ENCODE data around the gene TMEM196. TPM values are rescaled to one million over a fixed set of nuclear protein-coding genes. Genes with fewer than 3 reads are reported as not detected.
A peak's percentile ranks its signal among the peaks of the same experiment; 100 is the strongest.
"Not testable (repeated sequence)": the region's sequence is repeated elsewhere in the genome, so short reads cannot be mapped to it uniquely, and the experiment has no call there.

Gene TMEM196
- total and polyA plus RNA-seq, 9 of the 15 experiments (the other 6 are each of a cell fraction or from before 2014, with no cell fraction given) = not detected

- H3K4me1 ChIP-seq (replicated peaks in 1 of 2; ENCODE audit: control insufficient read depth in 2 of 2, insufficient read depth in 2 of 2, low read length in 2 of 2); H3K9me1 ChIP-seq (ENCODE audit: control insufficient read depth, insufficient read depth, low read length); H3K9me3 ChIP-seq (replicated peaks; ENCODE audit: control insufficient read depth, insufficient read depth, low read depth, low read length); POLR2A ChIA-PET; H3K79me2 ChIP-seq (ENCODE audit: control insufficient read depth, insufficient read depth, low read length); CTCF ChIA-PET (ENCODE audit: low intra/inter-chr PET ratio); ATAC-seq; H3K4me3 ChIP-seq; H3K27me3 ChIP-seq (ENCODE audit: control insufficient read depth in 2 of 2, insufficient read depth in 2 of 2, low read length in 2 of 2); H3K9ac ChIP-seq (ENCODE audit: insufficient read depth in 1 of 2, low read depth in 2 of 2, low read length in 2 of 2); intact Hi-C loops (cut with micrococcal nuclease); BruUV-seq (replicated peaks); H3K27ac ChIP-seq (ENCODE audit: extremely low read depth, low read depth, low read length); FAIRE-seq; H3K36me3 ChIP-seq (ENCODE audit: control insufficient read depth, insufficient read depth, low read length); DNase-seq (ENCODE audit: extremely low read depth in 1 of 4, low spot score in 3 of 4); H3K4me2 ChIP-seq (ENCODE audit: insufficient read depth, low read length); H4K20me1 ChIP-seq (replicated peaks; ENCODE audit: control insufficient read depth, insufficient read depth, low read length): not testable (repeated sequence)
- peak overlapping the region; percentile 78 for H2AFZ ChIP-seq (ENCODE audit: low read depth, low read length)
- 11% methylated on average over 11 of the region's 12 CpGs for WGBS (ENCODE audit: insufficient coverage, low coverage, missing lambda C conversion rate)
- in situ Hi-C loops (cut with MboI) = loop anchor here (25.0 kb wide), 1 partner anchor 2002 kb away; no protein-coding TSS in a partner anchor
- TF ChIP-seq EHMT2 (IDR thresholded peaks at IDR 0.05) (peak; percentile 51; the same call in 1 of the 2 replicates), MNT (conservative IDR thresholded peaks at IDR 0.05) (peak in 1 of 2 experiments; percentile 46; a peak in 1 of 4 replicates), FOXA3 (CRISPR knock-in tag; conservative IDR thresholded peaks at IDR 0.05 in 1 of 2, IDR thresholded peaks at IDR 0.05 in 1 of 2) (0 out of 4 replicates have a peak, but pooled peaks of 1 of the 2 experiments have one; percentile 25), EGR1 (conservative IDR thresholded peaks at IDR 0.05) (peak; percentile 57), SMAD4 (CRISPR knock-in tag; conservative IDR thresholded peaks at IDR 0.05) (0 out of 2 replicates have a peak, but pooled peaks have one; percentile 24), MAX (CRISPR knock-in tag; IDR thresholded peaks at IDR 0.05) (peak; percentile 49; the same call in 1 of the 2 replicates), TFAP4 (CRISPR knock-in tag; IDR thresholded peaks at IDR 0.05; ENCODE audit: borderline replicate concordance) (peak; percentile 66)
Observed at GRCh38 chr7:19689130-19689529, 84.3 kb downstream of the TMEM196 start.

All from K562 (cell line).